GM18502 (cell line): ENCODE results near the gene RTEL1.

Source experiments
- ATAC-seq: cut with Tn5 transposase; IDR thresholded peaks from one replicate; pipeline ENCODE4 v1.9.1; 2021; ENCODE audit warnings: mild to moderate bottlenecking; ENCODE audit not compliant: unreplicated experiment, poor library complexity

RTEL1 gene

DNA sequence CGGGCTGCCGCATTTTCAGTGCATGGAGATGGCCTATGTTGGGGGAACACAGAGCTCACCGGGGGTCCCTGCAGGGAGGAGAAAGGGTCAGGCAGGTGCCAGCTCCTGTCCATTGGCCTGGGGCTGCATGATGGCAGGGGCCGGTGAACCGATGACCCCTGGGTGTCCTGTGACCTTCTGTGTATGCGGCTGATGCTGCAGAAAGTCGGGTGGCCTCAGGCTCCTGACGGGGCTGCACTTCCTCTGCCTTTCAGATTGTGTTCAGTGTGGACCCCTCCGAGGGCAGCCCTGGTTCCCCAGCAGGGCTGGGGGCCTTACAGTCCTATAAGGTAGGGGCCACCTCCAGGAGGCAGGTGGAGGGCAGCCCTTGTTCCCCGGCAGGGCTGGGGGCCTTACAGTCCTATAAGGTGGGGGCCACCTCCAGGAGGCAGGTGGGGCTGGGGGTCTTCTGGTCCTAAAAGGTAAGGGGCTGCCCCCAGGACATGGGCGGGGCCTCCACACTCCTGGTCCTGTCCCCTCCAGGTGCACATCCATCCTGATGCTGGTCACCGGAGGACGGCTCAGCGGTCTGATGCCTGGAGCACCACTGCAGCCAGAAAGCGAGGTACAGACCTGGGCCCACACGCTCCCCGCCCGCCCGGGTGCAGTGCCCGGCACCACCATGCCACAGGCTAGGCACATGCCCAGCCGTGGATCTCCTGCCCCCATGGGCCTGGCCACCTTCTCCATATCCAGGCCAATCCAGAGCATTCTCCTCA is 27.3 kb downstream of the RTEL1 start:
- no peak for ATAC-seq

DNA sequence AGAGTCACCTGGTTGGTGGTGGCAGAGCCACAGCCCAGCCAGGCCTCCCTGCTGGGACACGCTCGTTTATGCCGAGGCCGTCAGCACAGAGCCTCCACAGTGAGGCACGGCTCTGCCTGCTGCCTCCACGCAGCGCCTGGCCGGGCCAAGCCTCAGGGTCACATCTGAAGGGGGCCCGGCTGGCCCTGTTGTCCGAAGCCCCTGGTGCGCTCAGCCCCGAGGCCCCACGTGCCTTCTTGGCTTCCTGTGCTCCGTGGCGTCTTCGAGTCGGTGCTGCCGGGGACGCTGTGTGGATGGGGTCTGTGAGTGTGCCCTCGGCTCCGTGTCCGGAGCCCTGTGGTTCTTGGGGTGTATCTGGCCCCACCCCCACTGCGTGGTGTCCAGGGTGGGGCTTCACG is 28.0 kb downstream of the RTEL1 start:
- ATAC-seq: no peak

DNA sequence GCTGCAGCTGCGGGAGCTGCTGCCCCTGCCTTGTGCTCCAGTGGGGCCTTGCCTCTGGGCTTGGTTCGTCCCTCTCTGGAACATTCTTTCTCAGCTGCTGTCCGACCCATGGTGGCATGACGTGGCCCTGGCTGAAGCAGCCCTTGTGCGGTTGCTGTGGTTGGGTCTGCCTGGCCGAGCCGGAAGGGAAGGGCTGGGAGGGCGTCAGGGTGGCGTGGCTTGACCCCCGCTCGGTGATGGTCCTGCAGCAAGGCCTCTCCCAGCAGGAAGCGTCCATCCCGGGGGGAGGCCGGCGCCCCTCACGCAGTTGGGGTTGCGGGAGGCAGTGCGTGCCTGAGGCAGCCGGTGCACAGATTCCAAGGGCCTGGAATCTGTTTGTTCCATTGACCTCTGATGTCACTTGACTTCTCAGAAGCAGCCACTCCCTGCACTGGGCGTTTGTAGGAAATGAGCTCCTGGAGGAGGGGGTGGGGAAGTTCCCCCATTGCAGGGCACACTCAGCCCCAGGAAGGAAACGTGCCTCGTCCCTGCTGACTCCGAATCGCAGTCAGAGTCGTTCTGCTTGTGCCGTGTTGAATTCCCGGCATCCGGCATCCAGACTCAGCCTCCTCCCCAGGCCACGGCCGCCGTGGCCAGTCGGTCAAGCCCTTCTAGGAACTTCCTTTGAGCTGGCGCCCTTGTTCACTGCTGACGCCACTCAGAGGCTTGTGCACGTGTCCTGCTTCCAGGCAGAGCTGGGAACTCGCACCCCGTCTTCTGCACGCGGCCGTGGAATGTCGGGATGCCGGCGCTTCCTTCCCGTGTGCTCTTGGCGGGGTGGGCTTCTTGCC is 28.6 kb downstream of the RTEL1 start:
- ATAC-seq: no peak

DNA sequence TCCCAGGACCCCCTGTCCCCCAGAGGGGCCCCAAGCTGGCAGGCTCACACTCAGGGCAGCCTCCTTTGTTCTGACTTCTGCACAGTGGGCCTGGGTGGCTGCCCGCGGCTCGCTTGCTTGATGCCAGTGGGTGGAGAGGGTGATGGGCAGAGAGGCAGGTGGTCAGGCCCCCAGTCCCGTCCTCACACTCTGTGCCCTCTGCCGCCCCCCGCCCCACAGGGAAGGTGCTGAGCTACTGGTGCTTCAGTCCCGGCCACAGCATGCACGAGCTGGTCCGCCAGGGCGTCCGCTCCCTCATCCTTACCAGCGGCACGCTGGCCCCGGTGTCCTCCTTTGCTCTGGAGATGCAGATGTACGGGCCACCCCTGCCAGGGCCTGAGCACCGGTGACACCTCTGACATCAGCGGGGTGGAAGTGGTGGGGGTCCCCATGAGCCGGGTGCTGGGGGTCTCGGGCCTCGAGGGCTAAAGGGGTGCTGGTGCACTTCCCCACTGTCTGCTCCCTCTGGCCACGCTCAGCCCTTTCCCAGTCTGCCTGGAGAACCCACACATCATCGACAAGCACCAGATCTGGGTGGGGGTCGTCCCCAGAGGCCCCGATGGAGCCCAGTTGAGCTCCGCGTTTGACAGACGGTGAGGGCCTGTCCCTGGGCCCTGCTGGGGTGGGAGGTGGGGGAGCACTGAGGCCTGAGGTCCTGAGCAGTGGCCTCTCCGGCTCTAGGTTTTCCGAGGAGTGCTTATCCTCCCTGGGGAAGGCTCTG is 29.5 kb downstream of the RTEL1 start:
- ATAC-seq: no peak

DNA sequence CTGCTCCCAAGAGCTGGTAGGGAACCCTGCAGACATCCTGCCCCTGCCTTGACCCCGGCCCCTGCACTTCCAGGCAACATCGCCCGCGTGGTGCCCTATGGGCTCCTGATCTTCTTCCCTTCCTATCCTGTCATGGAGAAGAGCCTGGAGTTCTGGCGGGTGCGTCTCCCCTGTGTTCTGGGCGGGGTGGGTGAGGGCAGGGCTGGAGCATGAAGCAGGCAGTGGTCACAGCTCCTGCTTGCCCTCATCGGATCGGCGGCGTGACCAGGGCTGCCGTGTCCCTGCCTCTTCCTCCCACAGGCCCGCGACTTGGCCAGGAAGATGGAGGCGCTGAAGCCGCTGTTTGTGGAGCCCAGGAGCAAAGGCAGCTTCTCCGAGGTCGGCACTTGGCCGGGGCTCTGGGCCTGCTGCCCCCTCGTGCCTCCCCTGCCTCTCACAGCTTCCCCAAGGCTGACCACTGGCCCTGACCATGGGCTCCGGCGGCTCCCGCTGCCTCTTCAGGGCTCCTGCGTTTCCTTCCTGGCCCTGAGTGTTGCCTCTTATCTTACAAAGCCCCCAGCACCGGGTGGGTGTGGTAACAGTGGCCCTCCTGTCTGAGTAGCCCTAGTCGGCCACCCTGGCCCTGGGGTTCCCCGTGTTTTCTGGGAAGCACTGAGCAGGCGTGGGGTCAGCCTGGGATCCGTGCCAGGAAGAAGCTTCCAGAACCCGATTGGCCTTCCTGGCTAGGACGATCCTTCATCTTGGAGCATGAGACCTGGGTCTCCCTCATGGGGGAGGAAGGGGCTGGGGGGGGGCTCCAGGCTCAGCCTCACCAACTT is 30.3 kb downstream of the RTEL1 start:
- ATAC-seq: no peak

DNA sequence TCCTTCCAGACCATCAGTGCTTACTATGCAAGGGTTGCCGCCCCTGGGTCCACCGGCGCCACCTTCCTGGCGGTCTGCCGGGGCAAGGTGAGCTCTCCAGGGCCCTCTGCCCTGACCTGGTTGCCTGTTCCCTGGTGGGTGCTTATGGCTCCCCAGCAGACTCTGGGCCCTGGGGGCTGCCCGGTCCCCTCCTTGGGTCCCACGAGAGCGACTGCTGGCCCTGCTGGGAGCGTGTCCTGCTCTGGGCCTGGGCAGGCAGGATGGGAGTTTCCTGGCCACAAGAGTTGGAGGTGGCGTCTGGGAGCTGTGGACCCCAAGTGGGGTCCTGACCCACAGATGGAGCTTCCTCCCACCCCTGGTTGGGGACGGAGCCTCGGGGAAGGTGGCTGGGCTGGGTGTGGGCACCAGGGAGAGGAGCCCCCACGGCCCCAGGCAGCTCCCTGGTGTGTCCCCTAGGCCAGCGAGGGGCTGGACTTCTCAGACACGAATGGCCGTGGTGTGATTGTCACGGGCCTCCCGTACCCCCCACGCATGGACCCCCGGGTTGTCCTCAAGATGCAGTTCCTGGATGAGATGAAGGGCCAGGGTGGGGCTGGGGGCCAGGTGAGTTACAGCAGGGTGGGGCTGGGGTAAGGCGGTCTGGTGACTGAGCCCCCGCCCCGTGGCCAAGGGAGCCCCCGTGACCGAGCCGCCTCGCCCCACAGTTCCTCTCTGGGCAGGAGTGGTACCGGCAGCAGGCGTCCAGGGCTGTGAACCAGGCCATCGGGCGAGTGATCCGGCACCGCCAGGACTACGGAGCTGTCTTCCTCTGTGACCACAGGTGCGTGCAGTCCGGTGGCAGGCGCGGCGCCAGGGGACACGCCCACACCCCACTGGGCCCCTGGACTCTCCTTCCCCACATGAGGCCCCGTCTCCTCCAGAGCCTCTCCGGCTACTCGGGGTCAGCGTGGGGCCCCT is 31.2 kb downstream of the RTEL1 start:
- ATAC-seq: no peak

DNA sequence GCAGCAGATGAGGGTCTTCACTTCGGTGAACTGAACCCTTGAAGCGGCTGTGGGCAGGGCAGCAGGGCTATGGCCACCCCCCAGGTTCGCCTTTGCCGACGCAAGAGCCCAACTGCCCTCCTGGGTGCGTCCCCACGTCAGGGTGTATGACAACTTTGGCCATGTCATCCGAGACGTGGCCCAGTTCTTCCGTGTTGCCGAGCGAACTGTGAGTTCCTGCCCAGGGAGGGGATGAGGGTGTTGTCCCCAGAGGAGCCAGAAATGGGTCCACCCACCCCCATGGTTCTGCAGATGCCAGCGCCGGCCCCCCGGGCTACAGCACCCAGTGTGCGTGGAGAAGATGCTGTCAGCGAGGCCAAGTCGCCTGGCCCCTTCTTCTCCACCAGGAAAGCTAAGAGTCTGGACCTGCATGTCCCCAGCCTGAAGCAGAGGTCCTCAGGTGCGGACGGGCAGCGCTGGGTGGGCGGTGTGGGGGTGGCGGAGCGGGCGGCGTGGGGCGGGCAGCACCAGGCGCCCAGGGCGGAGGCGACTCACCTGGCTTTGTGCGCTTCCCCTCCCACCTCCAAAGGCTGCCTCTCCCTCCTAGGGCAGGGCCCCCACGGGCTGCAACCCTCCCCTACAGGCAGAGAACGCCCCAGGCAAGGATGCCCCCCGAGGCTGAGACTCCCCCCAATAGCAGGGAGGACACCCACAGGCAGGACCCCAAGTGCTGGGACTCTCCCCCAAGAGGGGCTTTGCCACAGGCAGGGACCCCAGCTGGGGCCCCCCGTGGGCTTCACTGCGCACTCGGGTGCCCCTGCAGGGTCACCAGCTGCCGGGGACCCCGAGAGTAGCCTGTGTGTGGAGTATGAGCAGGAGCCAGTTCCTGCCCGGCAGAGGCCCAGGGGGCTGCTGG is 32.1 kb downstream of the RTEL1 start:
- ATAC-seq: no peak

DNA sequence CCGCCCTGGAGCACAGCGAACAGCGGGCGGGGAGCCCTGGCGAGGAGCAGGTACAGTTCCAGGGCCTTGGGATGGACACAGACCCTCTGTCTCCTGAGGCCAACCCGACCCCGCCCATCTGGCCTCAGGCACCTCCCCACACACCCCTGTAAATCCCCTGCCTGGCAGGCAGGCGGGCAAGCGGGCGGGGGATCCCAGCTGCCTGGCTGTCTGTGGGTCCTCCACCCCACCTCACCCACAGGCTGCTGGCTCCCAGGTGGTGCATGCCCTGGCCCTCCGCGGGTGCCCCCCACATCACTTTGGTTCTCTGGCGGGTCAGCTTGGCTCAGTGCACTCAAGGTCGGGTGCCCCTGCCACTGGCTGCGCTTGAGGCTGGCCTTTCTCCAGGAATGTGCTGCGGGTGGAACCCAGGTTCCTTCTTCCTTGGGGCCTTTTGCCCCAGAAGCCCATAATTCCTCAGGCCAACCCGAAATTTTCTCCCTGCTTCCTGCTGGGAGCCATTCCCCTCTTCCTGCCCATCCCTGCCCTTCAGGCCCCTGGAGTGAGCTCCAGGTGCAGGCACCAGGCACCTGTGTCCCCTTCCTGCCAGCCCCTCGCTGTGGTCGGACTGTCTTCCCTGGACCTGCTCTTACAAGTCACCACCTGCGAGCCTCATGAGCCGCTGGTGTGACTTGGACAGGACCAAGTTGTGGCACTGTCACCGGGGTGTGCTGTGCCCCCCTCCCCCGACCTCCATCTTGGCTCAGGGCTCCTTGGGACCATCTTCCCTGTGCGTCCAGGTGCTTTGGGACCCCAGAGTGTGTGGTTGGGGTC is 33.0 kb downstream of the RTEL1 start:
- ATAC-seq: no peak

DNA sequence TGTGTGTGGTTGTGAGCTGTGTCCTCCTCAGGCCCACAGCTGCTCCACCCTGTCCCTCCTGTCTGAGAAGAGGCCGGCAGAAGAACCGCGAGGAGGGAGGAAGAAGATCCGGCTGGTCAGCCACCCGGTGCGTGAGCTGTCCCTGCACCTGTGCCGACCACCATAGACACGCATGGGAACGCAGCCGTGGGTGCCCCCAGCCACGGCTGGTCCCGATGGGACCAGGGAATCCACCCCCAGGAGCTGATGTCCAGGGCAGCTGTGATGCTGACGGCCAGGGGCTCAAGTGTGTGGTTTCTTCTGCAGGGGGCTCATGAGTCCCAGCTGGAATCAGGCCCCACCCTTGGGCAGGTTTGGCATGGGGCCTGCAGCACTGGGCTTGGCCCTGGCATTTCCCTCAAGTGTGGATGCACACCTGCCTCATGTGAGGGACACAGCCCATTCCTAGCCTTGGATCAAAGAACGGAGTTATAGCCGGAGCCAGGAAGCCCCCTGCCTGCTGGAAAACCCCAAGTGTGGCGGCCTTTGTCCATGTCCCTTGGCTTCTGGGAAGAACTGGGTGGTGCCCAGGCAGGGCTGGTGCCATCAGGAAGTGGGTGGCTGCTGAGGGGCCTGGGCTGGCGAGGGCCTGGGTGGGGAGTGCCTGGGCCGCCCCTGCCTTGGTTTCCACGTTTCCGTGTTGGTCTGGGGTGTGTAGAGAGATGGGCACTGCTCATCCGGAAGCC is 33.8 kb downstream of the RTEL1 start:
- no peak for ATAC-seq

DNA sequence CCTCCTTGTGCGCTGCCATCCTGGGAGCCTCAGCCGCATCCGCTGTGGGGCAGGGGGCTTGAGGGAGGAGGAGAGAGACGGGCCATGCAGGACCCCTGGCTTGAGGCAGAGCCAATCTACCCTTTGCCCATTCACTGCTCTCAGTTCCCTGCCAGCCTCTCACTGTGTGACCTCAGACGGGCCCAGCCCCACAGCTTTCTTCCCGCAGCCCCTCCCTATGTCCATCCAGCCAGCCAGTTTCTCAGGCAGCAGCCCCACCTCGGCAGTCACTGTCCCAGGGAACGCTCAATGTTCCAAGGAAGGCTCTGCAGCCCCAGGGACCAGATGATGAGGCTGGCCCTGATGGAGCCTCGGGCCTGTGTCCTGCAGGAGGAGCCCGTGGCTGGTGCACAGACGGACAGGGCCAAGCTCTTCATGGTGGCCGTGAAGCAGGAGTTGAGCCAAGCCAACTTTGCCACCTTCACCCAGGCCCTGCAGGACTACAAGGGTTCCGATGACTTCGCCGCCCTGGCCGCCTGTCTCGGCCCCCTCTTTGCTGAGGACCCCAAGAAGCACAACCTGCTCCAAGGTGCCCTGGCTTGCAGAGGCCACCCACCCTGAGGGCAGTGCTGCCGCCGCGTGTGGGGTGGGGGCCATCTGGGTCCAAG is 34.4 kb downstream of the RTEL1 start:
- no peak for ATAC-seq

DNA sequence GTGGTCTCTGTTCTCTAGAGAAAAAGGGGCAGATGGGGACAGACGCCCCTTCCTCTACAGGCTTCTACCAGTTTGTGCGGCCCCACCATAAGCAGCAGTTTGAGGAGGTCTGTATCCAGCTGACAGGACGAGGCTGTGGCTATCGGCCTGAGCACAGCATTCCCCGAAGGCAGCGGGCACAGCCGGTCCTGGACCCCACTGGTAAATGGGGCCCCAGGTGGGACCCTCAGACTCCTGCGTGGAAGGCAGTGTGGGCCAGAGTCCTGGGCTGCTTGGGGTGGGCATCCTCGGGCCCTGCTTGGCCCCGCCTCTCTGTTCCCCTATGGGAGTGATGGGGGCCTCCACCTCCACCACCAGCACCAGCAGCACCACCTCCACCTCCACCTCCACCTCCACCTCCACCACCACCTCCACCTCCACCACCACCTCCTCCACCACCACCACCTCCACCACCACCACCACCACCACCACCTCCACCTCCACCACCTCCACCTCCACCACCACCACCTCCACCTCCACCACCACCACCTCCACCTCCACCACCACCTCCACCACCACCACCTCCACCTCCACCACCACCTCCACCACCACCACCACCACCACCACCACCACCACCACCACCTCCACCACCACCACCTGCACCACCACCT is 35.1 kb downstream of the RTEL1 start:
- no peak for ATAC-seq

DNA sequence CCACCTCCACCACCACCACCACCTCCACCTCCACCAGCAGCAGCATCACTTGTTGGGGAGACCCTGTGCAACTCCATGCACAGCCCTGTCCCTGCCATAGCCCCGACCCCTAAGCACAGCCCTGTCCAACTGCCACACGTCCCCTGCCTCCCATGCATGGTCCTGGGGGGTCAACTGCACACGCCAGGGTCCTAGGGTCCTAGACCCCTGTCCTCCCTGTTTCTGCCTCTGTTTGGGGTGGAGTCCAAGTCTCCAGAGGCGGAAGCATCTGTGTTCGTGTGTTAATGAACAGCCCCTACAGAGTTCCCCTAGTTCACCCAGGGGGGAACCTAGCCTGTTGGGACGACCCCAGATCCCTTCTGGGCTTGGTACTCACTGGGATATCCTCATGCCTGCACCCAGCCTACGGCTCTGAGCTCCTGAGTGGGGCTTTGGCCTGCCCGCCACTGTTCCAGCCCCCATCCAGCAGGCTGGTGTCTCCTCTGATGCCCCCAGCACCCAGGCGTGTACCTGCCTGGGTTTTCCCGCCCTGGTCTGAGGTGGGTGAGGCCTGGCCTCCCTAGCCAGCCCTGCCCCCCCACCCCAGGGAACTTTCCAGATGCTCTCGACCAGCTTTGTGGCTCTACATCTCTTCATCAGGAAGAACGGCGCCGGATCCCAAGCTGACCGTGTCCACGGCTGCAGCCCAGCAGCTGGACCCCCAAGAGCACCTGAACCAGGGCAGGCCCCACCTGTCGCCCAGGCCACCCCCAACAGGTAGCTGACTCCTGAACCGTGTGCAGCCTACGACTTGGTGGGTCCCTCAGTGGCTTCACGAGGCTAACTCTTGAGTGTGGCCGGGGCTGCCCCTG is 35.8 kb downstream of the RTEL1 start:
- no peak for ATAC-seq

DNA sequence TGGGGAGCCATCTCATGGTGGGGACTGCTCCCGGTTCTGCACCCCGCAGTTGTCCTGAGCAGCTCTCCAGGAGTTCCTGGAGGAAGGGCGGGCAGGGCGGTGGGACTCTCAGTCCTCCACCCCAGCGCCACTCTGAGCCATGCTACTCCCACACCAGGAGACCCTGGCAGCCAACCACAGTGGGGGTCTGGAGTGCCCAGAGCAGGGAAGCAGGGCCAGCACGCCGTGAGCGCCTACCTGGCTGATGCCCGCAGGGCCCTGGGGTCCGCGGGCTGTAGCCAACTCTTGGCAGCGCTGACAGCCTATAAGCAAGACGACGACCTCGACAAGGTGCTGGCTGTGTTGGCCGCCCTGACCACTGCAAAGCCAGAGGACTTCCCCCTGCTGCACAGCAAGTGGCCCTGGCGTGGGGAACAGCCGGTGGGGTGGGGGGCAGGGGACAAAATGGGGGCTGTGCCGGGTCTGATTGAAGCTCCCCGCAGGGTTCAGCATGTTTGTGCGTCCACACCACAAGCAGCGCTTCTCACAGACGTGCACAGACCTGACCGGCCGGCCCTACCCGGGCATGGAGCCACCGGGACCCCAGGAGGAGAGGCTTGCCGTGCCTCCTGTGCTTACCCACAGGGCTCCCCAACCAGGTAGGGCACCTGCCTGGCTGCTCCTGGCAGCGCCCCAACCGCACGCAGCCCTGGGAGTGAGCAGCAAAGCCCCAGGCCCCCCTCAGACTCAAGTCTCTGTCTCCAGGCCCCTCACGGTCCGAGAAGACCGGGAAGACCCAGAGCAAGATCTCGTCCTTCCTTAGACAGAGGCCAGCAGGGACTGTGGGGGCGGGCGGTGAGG is 36.7 kb downstream of the RTEL1 start:
- ATAC-seq: no peak
